Pulmonary artery endothelial cell (primary cell): ENCODE measurements around the gene ODC1. TPM values are rescaled to one million over a fixed set of nuclear protein-coding genes. Genes with fewer than 3 reads are reported as not detected.
"Not testable (repeated sequence)": the region's sequence is repeated elsewhere in the genome, so short reads cannot be mapped to it uniquely, and the experiment has no call there.

Experiments used
- DNase-seq: peaks from one replicate; pipeline ENCODE4 v3.0.0-alpha.2; 2011; ENCODE audit warnings: low read depth, low spot score
- total RNA-seq: library from RNA; depleted of rRNA; stranded (reverse); fragments of >200 nt; gene quantifications from 2 replicates; pipeline ENCODE4 v1.2.3, GENCODE V29; 2014

Gene ODC1
- total RNA-seq, 1 donor from 2014 or later, result 209 TPM

DNA sequence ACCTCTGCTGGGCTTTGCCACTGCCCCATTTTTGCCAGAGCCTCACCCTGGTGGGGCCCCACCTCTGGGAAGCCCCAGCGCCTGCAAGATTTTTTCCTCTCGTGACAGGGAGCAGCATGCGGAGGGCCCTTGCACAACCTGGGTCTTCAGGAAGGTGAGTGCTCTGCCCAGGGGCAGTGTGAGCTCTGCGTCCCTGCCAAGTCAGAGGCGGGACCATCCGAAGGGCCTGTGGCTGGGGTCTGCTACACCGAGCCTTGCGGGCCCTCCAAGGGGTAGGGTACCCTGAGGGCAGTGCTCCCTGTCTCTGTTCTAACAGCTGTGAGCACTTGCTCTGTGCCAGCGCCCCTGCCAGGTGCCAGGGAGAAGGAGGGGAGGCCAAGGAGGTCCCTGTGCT is 5.8 kb upstream of the ODC1 start:
- DNase-seq, result no peak

- DNase-seq, result no peak
These were observed 5.1 kb upstream of the ODC1 start for GRCh38 chr2:10452956-10453904.

DNA sequence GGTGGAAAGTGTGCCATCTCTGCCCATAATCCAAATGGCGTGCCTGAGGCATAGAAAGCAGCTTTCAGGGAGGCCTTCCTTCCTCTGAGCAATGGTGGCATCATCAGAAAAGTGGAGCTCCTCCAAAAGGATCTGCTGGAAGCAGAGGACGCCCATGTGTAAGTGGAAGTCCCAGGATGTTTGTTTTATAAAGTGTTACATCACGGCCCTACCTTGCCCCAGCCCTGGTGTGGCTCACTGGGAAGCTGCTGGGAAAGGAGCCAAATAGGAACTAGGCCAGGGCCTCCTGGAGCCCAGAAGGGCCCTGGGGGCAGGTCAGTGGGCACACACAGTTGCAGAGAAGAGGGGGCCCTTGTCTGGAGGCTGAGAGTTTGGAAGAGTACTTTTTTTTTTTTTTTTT is 4.2 kb upstream of the ODC1 start:
- no peak for DNase-seq

DNA sequence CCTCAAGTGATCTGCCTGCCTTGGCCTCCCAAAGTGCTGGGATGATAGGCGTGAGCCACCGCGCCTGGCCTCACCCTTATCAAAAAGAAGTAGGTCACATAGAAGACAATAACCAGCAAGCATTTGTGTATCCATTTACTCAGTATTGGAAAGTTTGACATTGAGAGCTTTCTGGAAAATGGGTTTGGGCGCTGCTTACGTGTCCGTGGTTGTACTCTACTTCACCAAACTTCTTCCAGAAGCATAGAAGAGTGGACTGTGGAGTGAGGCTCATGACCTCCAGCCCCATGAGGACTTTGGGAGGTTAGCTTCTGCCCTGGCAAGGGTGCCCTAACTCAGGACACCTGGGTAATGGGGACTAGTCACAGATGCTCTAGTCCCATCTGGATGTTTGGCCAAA is 3.7 kb upstream of the ODC1 start:
- DNase-seq, result no peak

DNA sequence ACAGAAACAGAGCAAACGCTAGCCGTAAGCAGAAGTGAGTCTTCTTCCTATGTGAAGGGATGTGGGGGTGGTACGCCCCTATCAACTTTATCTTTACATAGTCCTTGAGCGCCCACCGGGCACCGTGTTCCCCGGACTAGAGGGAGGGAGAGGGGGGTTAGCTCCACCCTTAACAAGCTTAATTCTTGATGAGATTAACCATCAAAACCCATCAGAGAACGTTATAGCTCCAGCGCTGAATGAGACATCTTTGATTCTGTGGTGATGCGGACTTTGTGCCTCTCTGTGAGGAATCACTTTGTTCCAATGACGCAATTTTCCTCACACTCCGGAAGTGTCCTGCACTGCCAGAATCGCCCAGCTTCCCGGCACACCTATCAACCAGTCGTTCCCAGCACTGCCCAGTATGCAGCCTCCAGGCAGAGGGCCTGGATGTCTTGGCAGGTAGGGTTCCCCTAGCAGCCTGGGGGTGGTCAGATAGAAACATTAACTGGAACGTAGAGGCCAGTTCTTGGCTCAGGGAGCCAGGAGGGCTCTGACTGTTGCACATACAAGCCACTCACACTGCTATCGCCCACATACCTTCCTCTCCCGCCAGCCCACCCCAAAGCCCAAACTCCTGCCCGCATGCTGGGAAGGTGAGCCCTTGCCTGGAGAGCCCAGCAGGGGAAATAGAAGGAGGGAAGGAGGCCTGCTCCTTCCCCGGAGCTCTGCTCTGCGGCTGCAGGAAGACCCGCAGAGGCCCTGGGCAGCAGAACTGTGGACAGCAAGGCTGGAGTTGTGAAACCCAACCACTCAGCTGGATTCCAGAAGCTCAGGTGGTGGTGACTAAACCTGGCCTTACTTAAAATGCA is 1.9 kb upstream of the ODC1 start:
- no peak for DNase-seq

GRCh38 chr2:10449486-10449831 is 1.3 kb upstream of the ODC1 start:
- DNase-seq, result no peak

GRCh38 chr2:10448576-10449485 is 704 bp upstream of the ODC1 start:
- peak; percentile 60 for DNase-seq

- DNase-seq, result no peak
These were observed 730 bp downstream of the ODC1 start for GRCh38 chr2:10447300-10447894.

- no peak for DNase-seq
These were observed 1.5 kb downstream of the ODC1 start for GRCh38 chr2:10446631-10447030.

GRCh38 chr2:10444463-10444862 is 3.7 kb downstream of the ODC1 start:
- no peak for DNase-seq

GRCh38 chr2:10442469-10443126 is 5.5 kb downstream of the ODC1 start:
- DNase-seq, result not testable (repeated sequence)

DNA sequence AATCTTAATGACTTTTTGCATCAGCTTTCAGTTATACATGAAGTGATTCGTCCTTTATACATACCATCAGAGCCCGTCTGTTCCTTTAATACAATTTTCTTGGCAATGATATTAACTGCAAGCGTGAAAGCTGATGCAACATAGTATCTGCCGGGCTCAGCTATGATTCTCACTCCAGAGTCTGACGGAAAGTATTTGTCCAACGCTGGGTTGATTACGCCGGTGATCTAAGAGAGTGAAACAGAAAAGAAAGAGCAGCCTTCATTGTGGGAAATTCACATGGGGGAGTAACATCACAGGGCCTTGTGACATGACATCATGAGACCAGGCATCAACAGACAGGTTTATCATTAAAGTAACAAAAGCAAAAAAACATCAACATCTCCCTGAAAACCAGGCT is 6.2 kb downstream of the ODC1 start:
- no peak for DNase-seq

DNA sequence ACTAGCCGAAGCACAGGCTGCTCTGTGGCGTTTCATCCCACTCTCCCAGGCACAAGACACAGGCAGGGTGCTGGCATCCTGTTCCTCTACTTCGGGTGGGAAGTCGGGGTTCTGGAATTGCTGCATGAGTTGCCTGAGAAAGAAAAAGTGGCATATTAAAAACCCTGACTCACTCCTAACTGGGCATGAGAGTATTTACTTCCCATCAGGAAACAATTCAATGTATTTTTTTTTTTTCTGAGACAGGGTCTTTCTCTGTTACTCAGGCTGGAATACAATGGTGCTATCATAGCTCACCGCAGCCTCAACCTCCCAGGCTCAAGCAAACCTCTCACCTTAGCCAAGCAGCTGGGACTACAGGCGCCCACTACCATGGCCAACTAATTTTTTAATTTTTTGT is 7.4 kb downstream of the ODC1 start:
- DNase-seq, result peak; percentile 35

DNA sequence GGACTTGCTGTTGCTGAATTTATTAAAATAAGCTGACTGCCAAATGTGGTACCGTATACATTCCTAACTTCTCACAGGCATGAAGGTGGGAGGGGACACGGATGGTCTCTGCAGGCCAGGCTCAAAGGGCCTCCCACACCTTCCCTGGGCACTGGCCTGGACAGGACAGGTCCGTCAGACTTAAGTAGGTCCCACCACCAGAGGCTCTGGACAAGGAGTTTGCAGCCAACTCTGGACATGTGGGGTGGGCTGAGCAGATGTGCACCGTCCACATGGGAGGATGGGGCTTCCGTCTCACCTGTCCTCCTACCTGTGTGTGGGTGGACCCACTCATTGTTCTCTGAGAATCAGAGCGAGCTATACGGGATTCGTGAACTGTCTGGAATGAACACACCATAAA is 8.2 kb downstream of the ODC1 start:
- DNase-seq, result no peak

DNA sequence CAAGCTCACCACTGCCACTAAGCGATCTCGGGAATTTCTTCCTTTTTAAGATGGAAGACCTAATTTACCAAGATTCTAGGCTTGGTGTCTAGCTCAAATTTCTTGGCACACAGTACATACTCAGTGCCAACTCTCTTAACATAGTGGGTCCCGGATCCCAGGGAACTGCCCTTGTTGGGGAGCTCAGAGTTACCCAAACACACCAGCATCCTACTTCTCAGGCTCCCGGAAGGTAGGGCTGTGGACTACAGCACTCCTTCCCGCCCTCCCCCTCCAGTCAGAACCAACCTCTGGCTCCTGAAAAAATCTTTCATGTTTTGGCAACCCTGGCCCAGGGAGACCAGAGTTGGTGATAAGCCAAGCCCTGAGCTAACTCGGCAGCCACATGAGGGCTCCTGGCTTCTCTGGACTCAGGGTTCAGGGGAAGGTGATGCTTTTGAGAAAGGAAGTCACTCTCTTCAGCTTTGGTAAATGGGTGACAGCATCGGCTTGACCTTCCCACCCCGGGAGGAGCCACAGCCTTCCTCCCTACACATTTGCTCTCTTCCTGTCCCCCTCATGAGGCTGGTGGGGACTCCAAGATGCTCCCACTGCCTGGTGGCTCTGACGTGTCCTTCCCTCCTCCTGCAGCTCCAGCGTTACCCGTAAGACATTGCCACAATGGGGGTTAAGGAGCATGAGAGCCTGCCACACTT is 8.8 kb downstream of the ODC1 start:
- DNase-seq, result no peak

GRCh38 chr2:10438688-10439087 is 9.4 kb downstream of the ODC1 start:
- no peak for DNase-seq

DNA sequence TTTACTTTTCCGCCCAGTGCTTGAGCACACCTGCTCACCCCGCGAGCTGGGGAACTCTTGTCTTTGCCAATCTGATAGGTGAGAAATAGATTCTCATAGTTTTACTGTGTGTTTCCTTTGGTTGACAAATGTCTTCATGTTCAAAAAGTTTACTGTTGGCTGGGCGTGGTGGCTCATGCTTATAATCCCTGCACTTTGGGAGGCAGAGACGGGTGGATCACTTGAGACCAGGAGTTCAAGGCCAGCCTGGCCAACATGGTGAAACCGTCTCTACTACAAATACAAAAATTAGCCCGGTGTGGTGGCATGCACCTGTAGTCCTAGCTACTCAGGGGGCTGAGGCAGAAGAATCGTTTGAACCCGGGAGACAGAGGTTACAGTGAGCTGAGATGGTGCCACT is 10.3 kb downstream of the ODC1 start:
- no peak for DNase-seq

GRCh38 chr2:10436583-10437110 is 11.5 kb downstream of the ODC1 start:
- no peak for DNase-seq

- DNase-seq, result no peak
These were observed 12.3 kb downstream of the ODC1 start for GRCh38 chr2:10435820-10436204.
